Heart right ventricle (tissue), 16 donors: ENCODE measurements around the gene SRGAP1. TPM values are rescaled to one million over a fixed set of nuclear protein-coding genes. Genes with fewer than 3 reads are reported as not detected.
"Not testable (repeated sequence)": the region's sequence is repeated elsewhere in the genome, so short reads cannot be mapped to it uniquely, and the experiment has no call there.

Experiments used
- ATAC-seq, 8 donors: fragments of 200-7000 bp; cut with Tn5 transposase; one replicate each; pipeline ENCODE4 v1.9.1; 2020; ENCODE audit warnings: mild to moderate bottlenecking in 8 of 8, moderate library complexity in 8 of 8, moderate number of reproducible peaks in 1 of 8
- DNase-seq, 2 donors: peaks; one replicate each; pipeline ENCODE4 v3.0.0-alpha.2; 2020
- H3K27ac ChIP-seq, 10 donors: fragments of 200-600 bp; sonication (generic) in 2 of 10; one replicate each; pipeline versions ENCODE4 v1.5.0 to v1.8.0; 2020 to 2022; ENCODE audit warnings: mild to moderate bottlenecking in 3 of 10
- H3K27me3 ChIP-seq, 7 donors: fragments of 200-600 bp; one replicate each; pipeline ENCODE4 v1.8.0; 2021 to 2022; ENCODE audit warnings: mild to moderate bottlenecking in 2 of 7
- H3K36me3 ChIP-seq, 9 donors: fragments of 200-600 bp; sonication (generic) in 1 of 9; one replicate each; pipeline versions ENCODE4 v1.5.0 to v1.8.0; 2020 to 2022; ENCODE audit warnings: mild to moderate bottlenecking in 2 of 9
- H3K4me1 ChIP-seq, 9 donors: fragments of 200-600 bp; sonication (generic) in 1 of 9; one replicate each; pipeline versions ENCODE4 v1.5.0 to v1.8.0; 2020 to 2022; ENCODE audit warnings: mild to moderate bottlenecking in 4 of 9
- H3K4me3 ChIP-seq, 10 donors: fragments of 200-600 bp; sonication (generic) in 2 of 10; one replicate each; pipeline versions ENCODE4 v1.5.0 to v1.8.0; 2020 to 2022; ENCODE audit warnings: mild to moderate bottlenecking in 7 of 10, moderate library complexity in 2 of 10
- H3K9me3 ChIP-seq, 11 donors: fragments of 200-600 bp in 10 of 11; sonication (generic) in 2 of 11; one replicate each; pipeline versions ENCODE4 v1.5.0 to v1.8.0; 2013 to 2022; ENCODE audit warnings: mild to moderate bottlenecking in 2 of 11, control low read depth in 1 of 11, moderate library complexity in 1 of 11
- CTCF ChIP-seq, 9 donors: fragments of 200-600 bp; sonication (generic) in 2 of 9; IDR thresholded peaks; one replicate each; pipeline versions ENCODE4 v1.5.0 to v1.8.0; 2021 to 2022; ENCODE audit warnings: antibody characterized with exemption in 9 of 9, mild to moderate bottlenecking in 5 of 9, moderate library complexity in 1 of 9
- WGBS, 2 donors: extraction: QIAGEN DNeasy Blood & Tissue Kit; methylation state at CpG; one replicate each; pipeline ENCODE4 v1.1.7; 2013; ENCODE audit warnings: inconsistent platforms in 1 of 2; 5-methylcytosine and 5-hydroxymethylcytosine counted together
- intact Hi-C, 10 donors: fragments of 100-400 bp; cut with DNase I; formaldehyde crosslinking; loops; one replicate each; pipeline versions ENCODE4 v1.11.1 to v1.14.2; 2022
- polyA plus RNA-seq, 2 donors: library from polyadenylated mRNA; stranded (reverse); fragments of 200-250 nt; gene quantifications; one replicate each; pipeline ENCODE4 v1.2.3, GENCODE V29; 2013
- total RNA-seq, 10 donors: library from RNA; stranded (reverse); fragmentation: NEBNext Ultra II Directional in 3 of 10; extraction: Animal tissue kit (Norgen Biotek cat#: 25700) in 3 of 10; gene quantifications; one replicate each; pipeline versions ENCODE4 v1.2.1 to v1.2.4, GENCODE V29; 2021 to 2023
- donor health status: Arrhythmogenic right ventricular cardiomyopathy.
- donor health status: ischemic (EF 13 %, LVEDD 7.1; RV severe dilation, severe dysfunction).
- donor health status: healthy with polysubstance abuse.
- donor health status: DM: no; HTN: yes; CAD: no.
- donor health status: DM: no; HTN: no; CAD: no.
- donor health status: ischemic (EF 25% LVEDD 6.9; RV normal size, moderate dysfunction).
- donor health status: ischemic (EF 25% LVEDD 5.7; RV mildly dilated, moderate dysfunction).
- donor health status: healthy.
- donor health status: DM: yes; HTN: yes; CAD: no.
- donor health status: Ischemic cardiomyopathy.
- donor health status: ischemic (EF 35%, LVEDD 5.7; RV mildly dilated, moderate dysfunction).
- donor health status: nonischemic (EF 11% LVEDD 7.7; RV severe dilation, severe dysfunction).
- donor health status: DM: yes; HTN: yes; CAD: no.
- donor health status: PGD.
- donor health status: ischemic (EF 29% LVEDD 5.4; RV normal size, mild dysfunction).
- donor health status: nonischemic (EF 23%, LVEDD 6.1; RV moderate dilation, normal function).

Gene SRGAP1
- total and polyA plus RNA-seq, 12 donors, result 1.3 to 6.4 (median 3.6) TPM

GRCh38 chr12:64157110-64157509 lies 312.6 kb downstream of the SRGAP1 start:
- WGBS, 2 donors, result 93 to 94% methylated on average over 2 of the region's 2 CpGs
- peaks cover 0 to 4% (median 0%) of the 10 kb centered on the region in 9 donors for H3K4me1 ChIP-seq
- ATAC-seq (no peak), DNase-seq (no peak)
- H3K4me3 ChIP-seq, result no peak overlapping the region
- intact Hi-C loops, result no loop called here
- H3K27me3 ChIP-seq, result no peaks in the 10 kb centered on the region
- peaks cover 0 to 12% (median 0%) of the 10 kb centered on the region in 11 donors for H3K9me3 ChIP-seq
- TF ChIP-seq CTCF (IDR thresholded peaks at IDR 0.05), result no peak
- no peaks in the 10 kb centered on the region for H3K36me3 ChIP-seq
- no peak overlapping the region for H3K27ac ChIP-seq

- Histone ChIP-seq H3K9me3 (peaks cover 0 to 8% (median 0%) of the 10 kb centered on the region in 11 donors), H3K4me1 (peaks cover 0 to 4% (median 0%) of the 10 kb centered on the region in 9 donors), H3K4me3 (no peak overlapping the region), H3K27me3 (no peaks in the 10 kb centered on the region), H3K27ac (no peak overlapping the region), H3K36me3 (no peaks in the 10 kb centered on the region)
- DNase-seq, result no peak
- ATAC-seq, result no peak
- 93% methylated on average over 2 of the region's 2 CpGs for WGBS, 2 donors
- no peak for TF ChIP-seq CTCF (IDR thresholded peaks at IDR 0.05)
- intact Hi-C loops, result no loop called here
Observed at GRCh38 chr12:64160021-64160710, 315.7 kb downstream of the SRGAP1 start.

- Histone ChIP-seq H3K36me3 (no peaks in the 10 kb centered on the region), H3K4me3 (no peak overlapping the region), H3K4me1 (peaks cover 0 to 4% (median 0%) of the 10 kb centered on the region in 9 donors), H3K27me3 (no peaks in the 10 kb centered on the region), H3K27ac (no peak overlapping the region), H3K9me3 (peaks cover 0 to 8% (median 0%) of the 10 kb centered on the region in 11 donors)
- DNase-seq (no peak), ATAC-seq (no peak)
- intact Hi-C loops, result no loop called here
- WGBS, 2 donors, result 76 to 80% methylated on average over 2 of the region's 2 CpGs
- TF ChIP-seq CTCF (IDR thresholded peaks at IDR 0.05), result no peak
Observed at GRCh38 chr12:64160711-64161060, 316.2 kb downstream of the SRGAP1 start.

- H3K4me1 ChIP-seq, H3K27ac ChIP-seq, H3K4me3 ChIP-seq, intact Hi-C loops, H3K9me3 ChIP-seq, DNase-seq, H3K36me3 ChIP-seq, H3K27me3 ChIP-seq, ATAC-seq: not testable (repeated sequence)
- WGBS, 2 donors, result 87 to 95% methylated on average over 3 of the region's 3 CpGs
Observed at GRCh38 chr12:64166606-64167005, 322.1 kb downstream of the SRGAP1 start.

- H3K36me3 ChIP-seq, H3K4me1 ChIP-seq, H3K27ac ChIP-seq, DNase-seq, H3K27me3 ChIP-seq, H3K4me3 ChIP-seq, ATAC-seq, H3K9me3 ChIP-seq, intact Hi-C loops: not testable (repeated sequence)
- 97 to 98% methylated on average over 1 of the region's 1 CpG for WGBS, 2 donors
Observed at GRCh38 chr12:64167041-64167440, 322.5 kb downstream of the SRGAP1 start.
